ENCODE results near the gene EPAS1.

Gene EPAS1

GRCh38 chr2:46367286-46367685, 70.1 kb downstream of the EPAS1 start:
- no peak for DNase-seq

- DNase-seq, result no peak
These were observed 71.2 kb downstream of the EPAS1 start for GRCh38 chr2:46368401-46368800.

- DNase-seq, result no peak
These were observed 72.6 kb downstream of the EPAS1 start for GRCh38 chr2:46369783-46370182.

- DNase-seq, result no peak
These were observed 74.6 kb downstream of the EPAS1 start for GRCh38 chr2:46371854-46372253.

GRCh38 chr2:46372475-46372874, 75.3 kb downstream of the EPAS1 start:
- DNase-seq, result no peak

GRCh38 chr2:46373238-46373637, 76.0 kb downstream of the EPAS1 start:
- no peak for DNase-seq

GRCh38 chr2:46375566-46376125, 78.4 kb downstream of the EPAS1 start:
- DNase-seq, result no peak

- DNase-seq, result no peak
These were observed 79.4 kb downstream of the EPAS1 start for GRCh38 chr2:46376586-46376985.

- no peak for DNase-seq
These were observed 79.9 kb downstream of the EPAS1 start for GRCh38 chr2:46377101-46377581.

- no peak for DNase-seq
These were observed 80.7 kb downstream of the EPAS1 start for GRCh38 chr2:46377666-46378560.

- no peak for DNase-seq
These were observed 81.4 kb downstream of the EPAS1 start for GRCh38 chr2:46378616-46379015.

GRCh38 chr2:46379213-46380037, 82.2 kb downstream of the EPAS1 start:
- peak; percentile 7 for DNase-seq

- no peak for DNase-seq
These were observed 83.1 kb downstream of the EPAS1 start for GRCh38 chr2:46380038-46380940.

GRCh38 chr2:46381263-46381849, 84.1 kb downstream of the EPAS1 start:
- DNase-seq, result no peak

- DNase-seq, result no peak
These were observed 84.7 kb downstream of the EPAS1 start for GRCh38 chr2:46381871-46382270.

- no peak for DNase-seq
These were observed 85.3 kb downstream of the EPAS1 start for GRCh38 chr2:46382331-46383112.

- no peak for DNase-seq
These were observed 85.8 kb downstream of the EPAS1 start for GRCh38 chr2:46383113-46383395.

GRCh38 chr2:46383784-46384456, 86.7 kb downstream of the EPAS1 start:
- DNase-seq, result no peak

- DNase-seq, result no peak
These were observed 87.2 kb downstream of the EPAS1 start for GRCh38 chr2:46384457-46384815.

GRCh38 chr2:46385786-46386577, 88.8 kb downstream of the EPAS1 start:
- no peak for DNase-seq

Measured in DMS79 treated with DMSO at 0.1 percent for 48 hours (cell line).